ENCODE data around the gene CHD6.

GRCh38 chr20:41454250-41454649 is 163.9 kb downstream of the CHD6 start:
- TF ChIP-seq EZH2 (IDR thresholded peaks at IDR 0.05) (no peak), POLR2AphosphoS5 (IDR thresholded peaks at IDR 0.05; ENCODE audit: borderline replicate concordance, low read depth, low read length) (no peak), FOXP2 (optimal IDR thresholded peaks at IDR 0.05; ENCODE audit: control extremely low read depth, extremely low read length, insufficient read depth) (no peak)

Measured in SK-N-MC (cell line).